Measurements from ENCODE around the gene DNAJC5. TPM values are rescaled to one million over a fixed set of nuclear protein-coding genes. Genes with fewer than 3 reads are reported as not detected.
A peak's percentile ranks its signal among the peaks of the same experiment; 100 is the strongest.

Gene DNAJC5
- total RNA-seq, 2 experiments from 2014 or later: 27.5 to 27.7 TPM

- no peak for DNase-seq (ENCODE audit: low spot score)
- Histone ChIP-seq H3K79me2 (ENCODE audit: insufficient read depth, low read depth, low read length) (no peaks in the 10 kb centered on the region), H3K4me3 (ENCODE audit: low read depth, low read length, poor library complexity, severe bottlenecking) (no peak overlapping the region), H3K9me2 (ENCODE audit: insufficient read depth, low read length) (no peaks in the 10 kb centered on the region), H3K36me3 (ENCODE audit: insufficient read depth, low read length) (peaks cover 76% of the 10 kb centered on the region), H4K20me1 (ENCODE audit: insufficient read depth, low read length) (no peaks in the 10 kb centered on the region), H3K9me3 (ENCODE audit: low read length) (no peaks in the 10 kb centered on the region), H3K27ac (ENCODE audit: low read depth, low read length, poor library complexity, severe bottlenecking) (no peak overlapping the region), H2AFZ (ENCODE audit: low read length) (no peak overlapping the region), H3K4me2 (ENCODE audit: low read length) (no peak overlapping the region), H3K4me1 (ENCODE audit: insufficient read depth, low read length, poor library complexity, severe bottlenecking) (no peaks in the 10 kb centered on the region)
- TF ChIP-seq CTCF (conservative IDR thresholded peaks at IDR 0.05; ENCODE audit: low read length) (peak; percentile 59; the same call in 1 of the 2 replicates), EZH2phosphoT487 (IDR thresholded peaks at IDR 0.05; ENCODE audit: borderline replicate concordance, low read depth, low read length) (no peak)
- intact Hi-C loops (cut with micrococcal nuclease; ENCODE audit: unreplicated experiment): no loop called here
- BruUV-seq (replicated peaks): no TSS peak
- POLR2A ChIA-PET: no interaction called here
- CTCF ChIA-PET (ENCODE audit: unreplicated experiment): no interaction called here
Measured at GRCh38 chr20:63934271-63935068, 39.5 kb downstream of the DNAJC5 start.

GRCh38 chr20:63935447-63935846 lies 40.5 kb downstream of the DNAJC5 start:
- TF ChIP-seq EZH2phosphoT487 (IDR thresholded peaks at IDR 0.05; ENCODE audit: borderline replicate concordance, low read depth, low read length): no peak
- no peak for TF ChIP-seq CTCF (conservative IDR thresholded peaks at IDR 0.05; ENCODE audit: low read length)
- H3K4me1 ChIP-seq (ENCODE audit: insufficient read depth, low read length, poor library complexity, severe bottlenecking): no peaks in the 10 kb centered on the region
- H3K9me3 ChIP-seq (ENCODE audit: low read length): no peaks in the 10 kb centered on the region
- ChIA-PET CTCF (ENCODE audit: unreplicated experiment) (no interaction called here), POLR2A (interaction anchor here (1.3 kb wide), 1 partner anchor 24 kb away, joined by 3 read pairs; no protein-coding TSS in a partner anchor)
- no peak for DNase-seq (ENCODE audit: low spot score)
- no peaks in the 10 kb centered on the region for H4K20me1 ChIP-seq (ENCODE audit: insufficient read depth, low read length)
- H3K4me2 ChIP-seq (ENCODE audit: low read length): no peak overlapping the region
- H3K36me3 ChIP-seq (ENCODE audit: insufficient read depth, low read length): peaks cover 75% of the 10 kb centered on the region
- intact Hi-C loops (cut with micrococcal nuclease; ENCODE audit: unreplicated experiment): no loop called here
- no peaks in the 10 kb centered on the region for H3K79me2 ChIP-seq (ENCODE audit: insufficient read depth, low read depth, low read length)
- H2AFZ ChIP-seq (ENCODE audit: low read length): no peak overlapping the region
- no peak overlapping the region for H3K4me3 ChIP-seq (ENCODE audit: low read depth, low read length, poor library complexity, severe bottlenecking)
- H3K27ac ChIP-seq (ENCODE audit: low read depth, low read length, poor library complexity, severe bottlenecking): no peak overlapping the region
- H3K9me2 ChIP-seq (ENCODE audit: insufficient read depth, low read length): no peaks in the 10 kb centered on the region
- no TSS peak for BruUV-seq (replicated peaks)

GRCh38 chr20:63937596-63937995 lies 42.7 kb downstream of the DNAJC5 start:
- intact Hi-C loops (cut with micrococcal nuclease; ENCODE audit: unreplicated experiment): no loop called here
- TF ChIP-seq CTCF (conservative IDR thresholded peaks at IDR 0.05; ENCODE audit: low read length) (no peak), EZH2phosphoT487 (IDR thresholded peaks at IDR 0.05; ENCODE audit: borderline replicate concordance, low read depth, low read length) (no peak)
- no peak overlapping the region for H2AFZ ChIP-seq (ENCODE audit: low read length)
- CTCF ChIA-PET (ENCODE audit: unreplicated experiment): no interaction called here
- no peak overlapping the region for H3K27ac ChIP-seq (ENCODE audit: low read depth, low read length, poor library complexity, severe bottlenecking)
- H3K4me2 ChIP-seq (ENCODE audit: low read length): no peak overlapping the region
- H3K4me1 ChIP-seq (ENCODE audit: insufficient read depth, low read length, poor library complexity, severe bottlenecking): peaks cover 13% of the 10 kb centered on the region
- POLR2A ChIA-PET: no interaction called here
- DNase-seq (ENCODE audit: low spot score): no peak
- no TSS peak for BruUV-seq (replicated peaks)
- no peak overlapping the region for H3K4me3 ChIP-seq (ENCODE audit: low read depth, low read length, poor library complexity, severe bottlenecking)
- no peaks in the 10 kb centered on the region for H3K9me2 ChIP-seq (ENCODE audit: insufficient read depth, low read length)
- H3K79me2 ChIP-seq (ENCODE audit: insufficient read depth, low read depth, low read length): no peaks in the 10 kb centered on the region
- no peaks in the 10 kb centered on the region for H4K20me1 ChIP-seq (ENCODE audit: insufficient read depth, low read length)
- no peaks in the 10 kb centered on the region for H3K9me3 ChIP-seq (ENCODE audit: low read length)
- peaks cover 62% of the 10 kb centered on the region for H3K36me3 ChIP-seq (ENCODE audit: insufficient read depth, low read length)

Data from OCI-LY7 (cell line).